Omental fat pad (tissue), 4 donors: Measurements from ENCODE around the gene LIMS3. TPM values are rescaled to one million over a fixed set of nuclear protein-coding genes. Genes with fewer than 3 reads are reported as not detected.
A peak's percentile ranks its signal among the peaks of the same experiment; 100 is the strongest.
"Not testable (repeated sequence)": the region's sequence is repeated elsewhere in the genome, so short reads cannot be mapped to it uniquely, and the experiment has no call there.

Experiments
- ATAC-seq: fragments of 150-250 bp; one replicate; pipeline ENCODE4 v1.9.1; 2016; ENCODE audit warnings: mild to moderate bottlenecking, moderate library complexity; ENCODE audit not compliant: low FRiP score
- DNase-seq: peaks from one replicate; pipeline ENCODE4 v3.0.0-alpha.2; 2019; ENCODE audit warnings: low spot score
- total RNA-seq, 4 donors: library from RNA; depleted of rRNA; stranded (reverse); fragments of >200 nt; gene quantifications; one replicate each; pipeline ENCODE4 v1.1.0, GENCODE V29; 2016

Gene LIMS3
- total RNA-seq: 1 to 10 TPM in 3 of 4 donors, not detected in 1; 1.2 to 2.4 (median 2.2) TPM

GRCh38 chr2:109898462-109899336 is at the start of gene LIMS3:
Gene LIMS3, plus strand, starts transcription at chr2:109898688. Its CDS starts 41 bp downstream, at chr2:109898729.
- DNase-seq: not testable (repeated sequence)
- ATAC-seq: peak; percentile 65

- ATAC-seq, DNase-seq: not testable (repeated sequence)
These were observed 27.2 kb upstream of the LIMS3 start for GRCh38 chr2:109871129-109871751.

GRCh38 chr2:109876625-109877024 is 21.9 kb upstream of the LIMS3 start:
- ATAC-seq, DNase-seq: not testable (repeated sequence)

GRCh38 chr2:109882112-109882511 is 16.4 kb upstream of the LIMS3 start:
- ATAC-seq, DNase-seq: not testable (repeated sequence)

- not testable (repeated sequence) for DNase-seq, ATAC-seq
These were observed 10.1 kb upstream of the LIMS3 start for GRCh38 chr2:109888414-109888813.

- not testable (repeated sequence) for DNase-seq, ATAC-seq
These were observed 8.6 kb upstream of the LIMS3 start for GRCh38 chr2:109889909-109890308.

GRCh38 chr2:109891024-109891423 is 7.5 kb upstream of the LIMS3 start:
- not testable (repeated sequence) for ATAC-seq, DNase-seq

- DNase-seq, ATAC-seq: not testable (repeated sequence)
These were observed 4.8 kb upstream of the LIMS3 start for GRCh38 chr2:109893736-109894135.

- DNase-seq, ATAC-seq: not testable (repeated sequence)
These were observed 4.3 kb upstream of the LIMS3 start for GRCh38 chr2:109894141-109894540.

- DNase-seq, ATAC-seq: not testable (repeated sequence)
These were observed 3.2 kb upstream of the LIMS3 start for GRCh38 chr2:109895090-109895869.

- peak; percentile 57 for ATAC-seq
These were observed 2.3 kb upstream of the LIMS3 start for GRCh38 chr2:109896212-109896611.

GRCh38 chr2:109897769-109898461 is 573 bp upstream of the LIMS3 start:
- ATAC-seq: peak; percentile 72
- not testable (repeated sequence) for DNase-seq

More at GRCh38 chr2:109896212-109896611, 2.3 kb upstream of the LIMS3 start:
- DNase-seq: not testable (repeated sequence)

- not testable (repeated sequence) for DNase-seq
- peak; percentile 73 for ATAC-seq
These were observed 7.3 kb downstream of the LIMS3 start for GRCh38 chr2:109905796-109906195.

- not testable (repeated sequence) for ATAC-seq, DNase-seq
These were observed 10.1 kb downstream of the LIMS3 start for GRCh38 chr2:109908626-109909025.

- ATAC-seq: peak; percentile 44
These were observed 12.3 kb downstream of the LIMS3 start for GRCh38 chr2:109910789-109911188.

GRCh38 chr2:109913911-109914310 is 15.4 kb downstream of the LIMS3 start:
- DNase-seq, ATAC-seq: not testable (repeated sequence)

More at GRCh38 chr2:109910789-109911188, 12.3 kb downstream of the LIMS3 start:
- not testable (repeated sequence) for DNase-seq

- not testable (repeated sequence) for DNase-seq, ATAC-seq
These were observed 16.1 kb downstream of the LIMS3 start for GRCh38 chr2:109914552-109914951.

GRCh38 chr2:109915830-109916229 is 17.3 kb downstream of the LIMS3 start:
- not testable (repeated sequence) for DNase-seq, ATAC-seq

GRCh38 chr2:109920162-109920561 is 21.7 kb downstream of the LIMS3 start:
- not testable (repeated sequence) for ATAC-seq, DNase-seq
